GM18511 (cell line): Measurements from ENCODE around the gene MIF.
"Not testable (repeated sequence)": the region's sequence is repeated elsewhere in the genome, so short reads cannot be mapped to it uniquely, and the experiment has no call there.

Source experiments
- ATAC-seq: cut with Tn5 transposase; IDR thresholded peaks from one replicate; pipeline ENCODE4 v1.9.1; 2021; ENCODE audit warnings: mild to moderate bottlenecking, moderate library complexity; ENCODE audit not compliant: unreplicated experiment

Gene MIF

GRCh38 chr22:23938328-23939016 lies 44.3 kb downstream of the MIF start:
- ATAC-seq, result no peak

DNA sequence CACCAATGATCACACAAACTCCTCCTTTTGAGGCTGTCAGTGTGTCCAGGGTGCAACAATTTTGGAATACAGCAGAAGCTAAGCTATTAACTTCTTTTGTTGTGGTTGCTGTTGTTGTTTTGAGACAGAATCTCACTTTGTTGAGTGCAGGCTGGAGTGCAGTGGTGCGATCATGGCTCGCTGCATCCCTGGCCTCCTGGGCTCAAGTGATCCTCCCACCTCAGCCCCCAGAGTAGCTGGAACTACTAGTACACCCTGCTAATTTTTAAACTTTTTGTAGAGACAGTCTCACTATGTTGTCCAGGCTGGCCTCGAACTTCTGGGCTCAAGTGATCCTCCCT lies 44.8 kb downstream of the MIF start:
- ATAC-seq, result no peak

DNA sequence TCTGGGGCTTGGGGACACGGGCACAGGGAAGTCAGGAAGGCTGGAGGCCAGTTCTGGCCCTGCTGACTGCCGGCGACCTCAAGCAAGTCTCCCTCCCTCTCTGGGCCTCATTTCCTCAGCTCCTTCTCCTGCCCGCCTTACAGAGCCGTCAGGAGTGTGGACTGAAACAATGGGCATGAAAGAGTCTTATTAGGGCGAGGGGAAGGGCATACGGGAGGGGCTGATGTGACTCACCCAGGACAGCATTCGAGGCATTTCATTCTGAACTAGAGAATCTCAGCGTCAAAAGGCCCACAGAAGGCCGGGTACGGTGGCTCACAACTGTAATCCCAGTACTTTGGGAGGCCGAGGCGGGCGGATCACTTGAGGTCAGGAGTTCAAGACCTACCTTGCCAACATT lies 46.0 kb downstream of the MIF start:
- not testable (repeated sequence) for ATAC-seq
